ENCODE data around the gene MANEAL. TPM values are rescaled to one million over a fixed set of nuclear protein-coding genes. Genes with fewer than 3 reads are reported as not detected.

Gene MANEAL
- total and polyA plus RNA-seq, 2 donors (not counting 1 experiment from before 2014, with no cell fraction given), result 3.1 to 6.6 TPM

DNA sequence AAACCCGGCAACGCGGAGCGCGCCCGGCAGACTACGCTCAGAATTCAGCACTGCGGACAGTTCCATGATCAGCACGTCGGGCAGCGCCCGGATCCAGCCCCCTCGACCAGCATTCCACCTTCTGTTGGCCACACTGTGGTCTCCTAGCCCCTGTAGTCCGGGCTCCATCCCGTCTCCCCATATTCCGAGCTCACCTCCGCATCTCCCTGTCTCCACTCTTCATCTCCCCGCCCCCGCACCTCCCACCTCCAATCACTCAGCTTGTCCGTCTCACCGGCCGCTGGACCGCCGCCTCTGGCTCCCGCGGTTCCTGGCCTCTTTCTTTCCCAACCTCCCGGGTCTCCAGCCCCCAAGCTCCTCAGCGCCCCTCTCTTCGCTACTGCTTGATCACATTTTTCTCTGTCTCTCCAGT is 29.2 kb upstream of the MANEAL start:
- Histone ChIP-seq H3K27me3 (replicated peaks in 1 of 4; ENCODE audit: control extremely low read depth in 1 of 4, control insufficient read depth in 3 of 4, insufficient read depth in 4 of 4, low read length in 3 of 4) (peaks cover 0 to 68% (median 44%) of the 10 kb centered on the region in 4 experiments), H3K4me2 (replicated peaks; ENCODE audit: low read depth, low read length, poor library complexity, severe bottlenecking) (no peak overlapping the region), H2AFZ (ENCODE audit: insufficient read depth, low read depth, low read length, poor library complexity, severe bottlenecking) (no peak overlapping the region), H4K20me1 (ENCODE audit: control insufficient read depth, insufficient read depth, low read length, poor library complexity, severe bottlenecking) (no peaks in the 10 kb centered on the region), H3K27ac (ENCODE audit: low read length in 2 of 2) (no peak overlapping the region), H3K4me3 (ENCODE audit: control extremely low read depth in 1 of 5, extremely low read depth in 1 of 5, insufficient read depth in 1 of 5, low read depth in 2 of 5, low read length in 4 of 5) (no peak overlapping the region), H3K9ac (ENCODE audit: low read length) (no peak overlapping the region), H3K9me3 (ENCODE audit: control extremely low read depth in 1 of 3, control insufficient read depth in 2 of 3, insufficient read depth in 1 of 3, low read length in 2 of 3) (peaks cover 0 to 29% (median 0%) of the 10 kb centered on the region in 3 donors), H3K36me3 (replicated peaks in 1 of 2; ENCODE audit: control extremely low read depth in 1 of 2, control insufficient read depth in 1 of 2, extremely low read depth in 1 of 2, insufficient read depth in 2 of 2, low read length in 1 of 2) (no peaks in the 10 kb centered on the region), H3K79me2 (ENCODE audit: control insufficient read depth, insufficient read depth, low read length) (no peaks in the 10 kb centered on the region), H3K4me1 (ENCODE audit: control insufficient read depth in 2 of 2, insufficient read depth in 2 of 2, low read length in 2 of 2) (peaks cover 17 to 20% of the 10 kb centered on the region in 2 donors)
- no peaks in the 10 kb centered on the region for H3K9me3 Mint-ChIP-seq (ENCODE audit: insufficient read depth)
- peak; percentile 33 for ATAC-seq (ENCODE audit: low read depth)
- DNase-seq, result peak; percentile 33
- 11% methylated on average over 29 of the region's 29 CpGs for WGBS (ENCODE audit: insufficient coverage)
- H3K27ac Mint-ChIP-seq, result no peak overlapping the region
- peaks cover 20% of the 10 kb centered on the region for H3K4me1 Mint-ChIP-seq
- intact Hi-C loops (cut with micrococcal nuclease), result no loop called here
- no peak for TF ChIP-seq EZH2 (IDR thresholded peaks at IDR 0.05; ENCODE audit: borderline replicate concordance, insufficient read depth, low read depth, low read length, poor library complexity, severe bottlenecking)
- TF ChIP-seq, protein P1, sequence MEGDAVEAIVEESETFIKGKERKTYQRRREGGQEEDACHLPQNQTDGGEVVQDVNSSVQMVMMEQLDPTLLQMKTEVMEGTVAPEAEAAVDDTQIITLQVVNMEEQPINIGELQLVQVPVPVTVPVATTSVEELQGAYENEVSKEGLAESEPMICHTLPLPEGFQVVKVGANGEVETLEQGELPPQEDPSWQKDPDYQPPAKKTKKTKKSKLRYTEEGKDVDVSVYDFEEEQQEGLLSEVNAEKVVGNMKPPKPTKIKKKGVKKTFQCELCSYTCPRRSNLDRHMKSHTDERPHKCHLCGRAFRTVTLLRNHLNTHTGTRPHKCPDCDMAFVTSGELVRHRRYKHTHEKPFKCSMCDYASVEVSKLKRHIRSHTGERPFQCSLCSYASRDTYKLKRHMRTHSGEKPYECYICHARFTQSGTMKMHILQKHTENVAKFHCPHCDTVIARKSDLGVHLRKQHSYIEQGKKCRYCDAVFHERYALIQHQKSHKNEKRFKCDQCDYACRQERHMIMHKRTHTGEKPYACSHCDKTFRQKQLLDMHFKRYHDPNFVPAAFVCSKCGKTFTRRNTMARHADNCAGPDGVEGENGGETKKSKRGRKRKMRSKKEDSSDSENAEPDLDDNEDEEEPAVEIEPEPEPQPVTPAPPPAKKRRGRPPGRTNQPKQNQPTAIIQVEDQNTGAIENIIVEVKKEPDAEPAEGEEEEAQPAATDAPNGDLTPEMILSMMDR (IDR thresholded peaks at IDR 0.05), result no peak
- H3K4me3 Mint-ChIP-seq, result no peak overlapping the region
- ChIA-PET POLR2A (interaction anchor here (0.6 kb wide), 1 partner anchor 87 kb away, joined by 5 read pairs; no protein-coding TSS in a partner anchor), CTCF (no interaction called here)
- peaks cover 71% of the 10 kb centered on the region for H3K27me3 Mint-ChIP-seq

DNA sequence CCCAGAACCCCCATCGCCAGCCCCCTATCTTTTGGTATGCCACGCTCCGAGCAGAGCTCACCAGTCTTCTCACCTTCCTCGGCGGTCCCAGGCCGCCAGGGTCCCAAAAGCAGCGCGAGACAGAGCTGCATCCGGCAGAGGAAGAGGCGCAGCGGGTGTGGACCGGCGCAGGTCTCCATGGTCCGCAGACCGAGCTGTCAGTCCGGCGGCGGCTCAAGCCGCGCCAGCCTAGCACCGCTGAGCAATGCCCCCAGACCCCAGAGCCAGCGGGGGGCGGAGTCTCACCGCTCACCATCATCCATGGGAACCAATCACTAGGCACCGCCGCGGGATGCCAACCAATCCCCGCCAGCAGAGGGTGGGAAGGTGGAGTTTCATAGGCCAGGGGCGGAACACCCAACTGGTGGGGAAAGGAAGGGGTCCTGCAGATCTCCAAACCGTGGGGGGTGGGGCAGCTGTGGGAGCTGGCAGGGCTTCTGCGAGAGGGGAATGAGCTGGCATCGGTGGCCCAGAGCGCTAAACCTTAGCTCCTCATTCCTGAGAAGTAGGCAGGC is 28.7 kb upstream of the MANEAL start, which contains the start of gene EPHA10:
EPHA10 (minus strand) TSS at position 233 of the 554 bp plus-strand sequence; CDS start at position 179, 54 bp downstream.
- H4K20me1 ChIP-seq (ENCODE audit: control insufficient read depth, insufficient read depth, low read length, poor library complexity, severe bottlenecking), result no peaks in the 10 kb centered on the region
- no peaks in the 10 kb centered on the region for H3K36me3 ChIP-seq (replicated peaks in 1 of 2; ENCODE audit: control extremely low read depth in 1 of 2, control insufficient read depth in 1 of 2, extremely low read depth in 1 of 2, insufficient read depth in 2 of 2, low read length in 1 of 2)
- H3K4me2 ChIP-seq (replicated peaks; ENCODE audit: low read depth, low read length, poor library complexity, severe bottlenecking), result peak within 1 kb of the TSS; percentile 63
- POLR2A ChIA-PET, result interaction anchor here (0.6 kb wide), 1 partner anchor 86 kb away, joined by 5 read pairs; no protein-coding TSS in a partner anchor
- ATAC-seq (ENCODE audit: low read depth), result no peak
- Mint-ChIP-seq H3K9me3 (ENCODE audit: insufficient read depth) (no peaks in the 10 kb centered on the region), H3K4me3 (peak within 1 kb of the TSS; percentile 60), H3K27ac (no peak within 1 kb of the TSS), H3K27me3 (peaks cover 74% of the 10 kb centered on the region), H3K4me1 (peaks cover 20% of the 10 kb centered on the region)
- H3K4me1 ChIP-seq (ENCODE audit: control insufficient read depth in 2 of 2, insufficient read depth in 2 of 2, low read length in 2 of 2), result peaks cover 17 to 20% of the 10 kb centered on the region in 2 donors
- peak within 1 kb of the TSS; percentile 60 for H2AFZ ChIP-seq (ENCODE audit: insufficient read depth, low read depth, low read length, poor library complexity, severe bottlenecking)
- no peak for TF ChIP-seq EZH2 (IDR thresholded peaks at IDR 0.05; ENCODE audit: borderline replicate concordance, insufficient read depth, low read depth, low read length, poor library complexity, severe bottlenecking)
- 12% methylated on average over 31 of the region's 33 CpGs for WGBS (ENCODE audit: insufficient coverage)
- peaks cover 0 to 66% (median 45%) of the 10 kb centered on the region in 4 experiments for H3K27me3 ChIP-seq (replicated peaks in 1 of 4; ENCODE audit: control extremely low read depth in 1 of 4, control insufficient read depth in 3 of 4, insufficient read depth in 4 of 4, low read length in 3 of 4)
- peak within 1 kb of the TSS; percentile 23 for H3K9ac ChIP-seq (ENCODE audit: low read length)
- no peaks in the 10 kb centered on the region for H3K79me2 ChIP-seq (ENCODE audit: control insufficient read depth, insufficient read depth, low read length)
- H3K27ac ChIP-seq (ENCODE audit: low read length in 2 of 2), result no peak within 1 kb of the TSS
- DNase-seq, result no peak
- peak within 1 kb of the TSS in 2 of 5 experiments; percentile 3 to 6 for H3K4me3 ChIP-seq (ENCODE audit: control extremely low read depth in 1 of 5, extremely low read depth in 1 of 5, insufficient read depth in 1 of 5, low read depth in 2 of 5, low read length in 4 of 5)
- CTCF ChIA-PET, result no interaction called here
- H3K9me3 ChIP-seq (ENCODE audit: control extremely low read depth in 1 of 3, control insufficient read depth in 2 of 3, insufficient read depth in 1 of 3, low read length in 2 of 3), result peaks cover 0 to 29% (median 0%) of the 10 kb centered on the region in 3 donors
- intact Hi-C loops (cut with micrococcal nuclease), result no loop called here
